GM21360 (cell line): Measurements from ENCODE around the gene ZP2.
"Not testable (repeated sequence)": the region's sequence is repeated elsewhere in the genome, so short reads cannot be mapped to it uniquely, and the experiment has no call there.

Source experiments
- ATAC-seq: cut with Tn5 transposase; IDR thresholded peaks from one replicate; pipeline ENCODE4 v1.9.1; 2021; ENCODE audit warnings: mild to moderate bottlenecking, moderate library complexity; ENCODE audit not compliant: unreplicated experiment

Gene ZP2

GRCh38 chr16:21153124-21153729 is 58.1 kb downstream of the ZP2 start:
- not testable (repeated sequence) for ATAC-seq

GRCh38 chr16:21152160-21153030 is 59.0 kb downstream of the ZP2 start:
- ATAC-seq: not testable (repeated sequence)

- no peak for ATAC-seq
Observed at GRCh38 chr16:21150375-21151001, 60.9 kb downstream of the ZP2 start, which contains the start of gene DNAH3. TSS of gene DNAH3 (minus strand) at chr16:21150846. CDS start at chr16:21150319, 527 bp downstream.
